HepG2 (cell line): ENCODE measurements around the gene BRCA1. TPM values are rescaled to one million over a fixed set of nuclear protein-coding genes. Genes with fewer than 3 reads are reported as not detected.

Experiments
- ATM ChIP-seq: fragments of 450-650 bp; IDR thresholded peaks from 2 replicates; pipeline ENCODE4 v1.7.1; 2017; ENCODE audit warnings: mild to moderate bottlenecking, borderline replicate concordance
- CREB1 ChIP-seq, 2 experiments: fragments of 450-650 bp in 1 of 2; IDR thresholded peaks; 2 replicates each; pipeline ENCODE4 v1.6.1; 2016 to 2017; ENCODE audit warnings: control low read depth in 1 of 2, mild to moderate bottlenecking in 1 of 2, missing compliant biosample characterization in 1 of 2, missing genetic modification characterization in 1 of 2
- DBP ChIP-seq: sonication (generic); formaldehyde crosslinking; IDR thresholded peaks from 2 replicates; pipeline ENCODE4 v1.4.0; 2020; ENCODE audit warnings: missing genetic modification reagents; ENCODE audit errors: not compliant biosample characterization
- E2F5 ChIP-seq: sonication (generic); formaldehyde crosslinking; conservative IDR thresholded peaks from 2 replicates; pipeline ENCODE4 v1.4.0; 2020; ENCODE audit warnings: missing genetic modification reagents
- FOXO1 ChIP-seq: sonication (generic); formaldehyde crosslinking; IDR thresholded peaks from 2 replicates; pipeline ENCODE4 v1.4.0; 2020; ENCODE audit warnings: missing genetic modification reagents
- GPN1 ChIP-seq: sonication (generic); formaldehyde crosslinking; IDR thresholded peaks from 2 replicates; pipeline ENCODE4 v1.5.1; 2020; ENCODE audit warnings: missing genetic modification reagents, borderline replicate concordance
- HCFC1 ChIP-seq: fragments of 150-350 bp; IDR thresholded peaks from 2 replicates; pipeline ENCODE4 v1.6.1; 2014; ENCODE audit warnings: low read depth, low read length
- LCORL ChIP-seq, 2 experiments: fragments of 450-650 bp in 1 of 2; sonication (generic) in 1 of 2; formaldehyde crosslinking in 1 of 2; IDR thresholded peaks; 2 replicates each; pipeline versions ENCODE4 v1.5.0 to v1.6.1; 2017 to 2020; ENCODE audit warnings: antibody characterized with exemption in 1 of 2, missing genetic modification reagents in 1 of 2
- SSRP1 ChIP-seq: IDR thresholded peaks from 2 replicates; pipeline ENCODE4 v1.6.1; 2016; ENCODE audit warnings: control low read depth
- ZNF10 ChIP-seq: sonication (generic); formaldehyde crosslinking; IDR thresholded peaks from 2 replicates; pipeline ENCODE4 v1.4.0; 2020; ENCODE audit warnings: mild to moderate bottlenecking, low read depth, missing genetic modification reagents, borderline replicate concordance
- ZNF263 ChIP-seq: sonication (generic); formaldehyde crosslinking; IDR thresholded peaks from 2 replicates; pipeline ENCODE4 v1.4.0; 2020; ENCODE audit warnings: missing genetic modification reagents
- ZNF30 ChIP-seq: sonication (generic); formaldehyde crosslinking; IDR thresholded peaks from 2 replicates; pipeline ENCODE4 v1.5.0; 2020; ENCODE audit warnings: mild to moderate bottlenecking, missing genetic modification reagents
- ZNF333 ChIP-seq: sonication (generic); formaldehyde crosslinking; IDR thresholded peaks from 2 replicates; pipeline ENCODE4 v1.4.0; 2020; ENCODE audit warnings: mild to moderate bottlenecking, missing genetic modification reagents, borderline replicate concordance
- ZNF441 ChIP-seq: sonication (generic); formaldehyde crosslinking; IDR thresholded peaks from 2 replicates; pipeline ENCODE4 v1.7.0; 2021; ENCODE audit warnings: missing genetic modification reagents, borderline replicate concordance
- ZNF446 ChIP-seq: sonication (generic); formaldehyde crosslinking; IDR thresholded peaks from 2 replicates; pipeline ENCODE4 v1.5.0; 2020; ENCODE audit warnings: mild to moderate bottlenecking, missing genetic modification reagents
- ZNF501 ChIP-seq: sonication (generic); formaldehyde crosslinking; IDR thresholded peaks from 2 replicates; pipeline ENCODE4 v1.5.1; 2020; ENCODE audit warnings: mild to moderate bottlenecking, moderate library complexity, missing genetic modification reagents
- ZNF543 ChIP-seq: sonication (generic); formaldehyde crosslinking; IDR thresholded peaks from 2 replicates; pipeline ENCODE4 v1.4.0; 2020; ENCODE audit warnings: mild to moderate bottlenecking, missing genetic modification reagents
- ZNF749 ChIP-seq: sonication (generic); formaldehyde crosslinking; IDR thresholded peaks from 2 replicates; pipeline ENCODE4 v1.8.0; 2022; ENCODE audit warnings: mild to moderate bottlenecking, missing genetic modification reagents, moderate library complexity, borderline replicate concordance
- ZNF768 ChIP-seq: sonication (generic); formaldehyde crosslinking; IDR thresholded peaks from 2 replicates; pipeline ENCODE4 v1.4.0; 2020; ENCODE audit warnings: missing genetic modification reagents
- polyA plus RNA-seq, 8 experiments: library from polyadenylated mRNA; depleted of rRNA in 3 of 8; stranded (reverse) in 7 of 8; unstranded in 1 of 8; fragments of >200 nt; fragmentation: Illumina TruSeq in 4 of 8; extraction: Trizol in 4 of 8; gene quantifications; 2 replicates each; pipeline versions ENCODE4 v1.2.1 to v1.2.3, GENCODE V29; 2011 to 2016; ENCODE audit warnings: low read depth in 4 of 8, missing spikeins in 1 of 8, mixed read lengths in 1 of 8; ENCODE audit not compliant: insufficient read depth in 1 of 8
- total RNA-seq, 5 experiments: library from RNA; depleted of rRNA; stranded (reverse); fragments of >200 nt; fragmentation: Illumina TruSeq; extraction: Trizol; gene quantifications; 2 replicates each; pipeline ENCODE4 v1.2.3, GENCODE V29; 2016; ENCODE audit warnings: low read depth in 1 of 5
- TF ChIP-seq, protein P1 (sequence below): sonication (generic); formaldehyde crosslinking; IDR thresholded peaks from 2 replicates; pipeline ENCODE4 v1.5.1; 2020; ENCODE audit warnings: mild to moderate bottlenecking, missing genetic modification reagents, moderate library complexity

Gene BRCA1
- total and polyA plus RNA-seq, 2 of the 13 experiments (the other 11 are each of a cell fraction or from before 2014, with no cell fraction given), result 13.3 to 37.5 TPM

- TF ChIP-seq DBP (no peak), E2F5 (no peak), ATM (no peak), ZNF543 (no peak), CREB1 (IDR thresholded peaks at IDR 0.05) (no peak), CREB1 (CRISPR knock-in tag; IDR thresholded peaks at IDR 0.05) (no peak), ZNF749 (CRISPR knock-in tag) (no peak), ZNF768 (no peak), ZNF10 (no peak), ZNF263 (CRISPR knock-in tag) (peak; percentile 73), ZNF30 (CRISPR knock-in tag) (no peak), ZNF441 (CRISPR knock-in tag) (no peak), GPN1 (CRISPR knock-in tag) (no peak), HCFC1 (no peak), ZNF446 (CRISPR knock-in tag) (no peak), ZNF333 (no peak), LCORL (IDR thresholded peaks at IDR 0.05) (no peak), LCORL (CRISPR knock-in tag; IDR thresholded peaks at IDR 0.05) (no peak), SSRP1 (CRISPR knock-in tag) (peak; percentile 92; the same call in 1 of the 2 replicates), FOXO1 (CRISPR knock-in tag) (no peak), ZNF501 (0 out of 2 replicates have a peak, but pooled peaks have one; percentile 20)
- TF ChIP-seq, protein P1, sequence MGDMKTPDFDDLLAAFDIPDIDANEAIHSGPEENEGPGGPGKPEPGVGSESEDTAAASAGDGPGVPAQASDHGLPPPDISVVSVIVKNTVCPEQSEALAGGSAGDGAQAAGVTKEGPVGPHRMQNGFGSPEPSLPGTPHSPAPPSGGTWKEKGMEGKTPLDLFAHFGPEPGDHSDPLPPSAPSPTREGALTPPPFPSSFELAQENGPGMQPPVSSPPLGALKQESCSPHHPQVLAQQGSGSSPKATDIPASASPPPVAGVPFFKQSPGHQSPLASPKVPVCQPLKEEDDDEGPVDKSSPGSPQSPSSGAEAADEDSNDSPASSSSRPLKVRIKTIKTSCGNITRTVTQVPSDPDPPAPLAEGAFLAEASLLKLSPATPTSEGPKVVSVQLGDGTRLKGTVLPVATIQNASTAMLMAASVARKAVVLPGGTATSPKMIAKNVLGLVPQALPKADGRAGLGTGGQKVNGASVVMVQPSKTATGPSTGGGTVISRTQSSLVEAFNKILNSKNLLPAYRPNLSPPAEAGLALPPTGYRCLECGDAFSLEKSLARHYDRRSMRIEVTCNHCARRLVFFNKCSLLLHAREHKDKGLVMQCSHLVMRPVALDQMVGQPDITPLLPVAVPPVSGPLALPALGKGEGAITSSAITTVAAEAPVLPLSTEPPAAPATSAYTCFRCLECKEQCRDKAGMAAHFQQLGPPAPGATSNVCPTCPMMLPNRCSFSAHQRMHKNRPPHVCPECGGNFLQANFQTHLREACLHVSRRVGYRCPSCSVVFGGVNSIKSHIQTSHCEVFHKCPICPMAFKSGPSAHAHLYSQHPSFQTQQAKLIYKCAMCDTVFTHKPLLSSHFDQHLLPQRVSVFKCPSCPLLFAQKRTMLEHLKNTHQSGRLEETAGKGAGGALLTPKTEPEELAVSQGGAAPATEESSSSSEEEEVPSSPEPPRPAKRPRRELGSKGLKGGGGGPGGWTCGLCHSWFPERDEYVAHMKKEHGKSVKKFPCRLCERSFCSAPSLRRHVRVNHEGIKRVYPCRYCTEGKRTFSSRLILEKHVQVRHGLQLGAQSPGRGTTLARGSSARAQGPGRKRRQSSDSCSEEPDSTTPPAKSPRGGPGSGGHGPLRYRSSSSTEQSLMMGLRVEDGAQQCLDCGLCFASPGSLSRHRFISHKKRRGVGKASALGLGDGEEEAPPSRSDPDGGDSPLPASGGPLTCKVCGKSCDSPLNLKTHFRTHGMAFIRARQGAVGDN (CRISPR knock-in tag), result 0 out of 2 replicates have a peak, but pooled peaks have one; percentile 9
Measured at GRCh38 chr17:43003542-43004172, 121.5 kb downstream of the BRCA1 start (continued).
